ENCODE data around the gene NFKBIA.
A peak's percentile ranks its signal among the peaks of the same experiment; 100 is the strongest.
"Not testable (repeated sequence)": the region's sequence is repeated elsewhere in the genome, so short reads cannot be mapped to it uniquely, and the experiment has no call there.

Gene NFKBIA

GRCh38 chr14:35404449-35405303 lies at the start of gene NFKBIA:
NFKBIA (minus strand) TSS chr14:35404749; CDS start chr14:35404644, 105 bp downstream.
- peak; percentile 93 to 94 (median 93) for DNase-seq (ENCODE audit: low read depth in 2 of 3, low spot score in 1 of 3)

GRCh38 chr14:35446450-35446849 lies 41.9 kb upstream of the NFKBIA start:
- no peak for DNase-seq (ENCODE audit: low read depth in 2 of 3, low spot score in 1 of 3)

- no peak for DNase-seq (ENCODE audit: low read depth in 2 of 3, low spot score in 1 of 3)
These were observed 39.6 kb upstream of the NFKBIA start for GRCh38 chr14:35444104-35444503.

- DNase-seq (ENCODE audit: low read depth in 2 of 3, low spot score in 1 of 3) = no peak
These were observed 36.6 kb upstream of the NFKBIA start for GRCh38 chr14:35441160-35441559.

GRCh38 chr14:35438910-35439713 lies 34.6 kb upstream of the NFKBIA start:
- DNase-seq (ENCODE audit: low read depth in 2 of 3, low spot score in 1 of 3) = no peak

- DNase-seq (ENCODE audit: low read depth in 2 of 3, low spot score in 1 of 3) = not testable (repeated sequence)
These were observed 33.9 kb upstream of the NFKBIA start for GRCh38 chr14:35438492-35438891.

- DNase-seq (ENCODE audit: low read depth in 2 of 3, low spot score in 1 of 3) = no peak
These were observed 30.6 kb upstream of the NFKBIA start for GRCh38 chr14:35435177-35435576.

GRCh38 chr14:35433826-35434225 lies 29.3 kb upstream of the NFKBIA start:
- DNase-seq (ENCODE audit: low read depth in 2 of 3, low spot score in 1 of 3) = no peak

GRCh38 chr14:35430459-35431199 lies 26.1 kb upstream of the NFKBIA start:
- no peak for DNase-seq (ENCODE audit: low read depth in 2 of 3, low spot score in 1 of 3)

- DNase-seq (ENCODE audit: low read depth in 2 of 3, low spot score in 1 of 3) = no peak
These were observed 25.4 kb upstream of the NFKBIA start for GRCh38 chr14:35429951-35430350.

- DNase-seq (ENCODE audit: low read depth in 2 of 3, low spot score in 1 of 3) = no peak
These were observed 21.3 kb upstream of the NFKBIA start for GRCh38 chr14:35425850-35426249.

GRCh38 chr14:35423621-35424020 lies 19.1 kb upstream of the NFKBIA start:
- no peak for DNase-seq (ENCODE audit: low read depth in 2 of 3, low spot score in 1 of 3)

- DNase-seq (ENCODE audit: low read depth in 2 of 3, low spot score in 1 of 3) = no peak
These were observed 15.7 kb upstream of the NFKBIA start for GRCh38 chr14:35420036-35420811.

GRCh38 chr14:35419429-35419841 lies 14.9 kb upstream of the NFKBIA start:
- no peak for DNase-seq (ENCODE audit: low read depth in 2 of 3, low spot score in 1 of 3)

GRCh38 chr14:35418093-35418492 lies 13.5 kb upstream of the NFKBIA start:
- no peak for DNase-seq (ENCODE audit: low read depth in 2 of 3, low spot score in 1 of 3)

- DNase-seq (ENCODE audit: low read depth in 2 of 3, low spot score in 1 of 3) = peak; percentile 60 to 71 (median 67)
These were observed 11.7 kb upstream of the NFKBIA start for GRCh38 chr14:35416108-35416750.

GRCh38 chr14:35414365-35414764 lies 9.8 kb upstream of the NFKBIA start:
- no peak for DNase-seq (ENCODE audit: low read depth in 2 of 3, low spot score in 1 of 3)

- no peak for DNase-seq (ENCODE audit: low read depth in 2 of 3, low spot score in 1 of 3)
These were observed 7.9 kb upstream of the NFKBIA start for GRCh38 chr14:35412272-35413056.

GRCh38 chr14:35410858-35411257 lies 6.3 kb upstream of the NFKBIA start:
- DNase-seq (ENCODE audit: low read depth in 2 of 3, low spot score in 1 of 3) = no peak

Measured in stimulated activated CD4-positive, alpha-beta T cell treated with anti-CD3 and anti-CD28 coated beads, Interleukin-12 subunit alpha, Interleukin-12 subunit beta, amount 100 ng/mL, for 48 hours (primary cell).